ENCODE measurements around the gene SHBG. TPM values are rescaled to one million over a fixed set of nuclear protein-coding genes. Genes with fewer than 3 reads are reported as not detected.
"Not testable (repeated sequence)": the region's sequence is repeated elsewhere in the genome, so short reads cannot be mapped to it uniquely, and the experiment has no call there.

SHBG gene
- total RNA-seq, 1 experiment from 2014 or later: not detected

- DNase-seq (ENCODE audit: low read depth): no peak
Measured at GRCh38 chr17:7611635-7612293, 18.2 kb upstream of the SHBG start.

- DNase-seq (ENCODE audit: low read depth): no peak
Measured at GRCh38 chr17:7612294-7612640, 17.7 kb upstream of the SHBG start.

GRCh38 chr17:7613769-7614424 is 16.0 kb upstream of the SHBG start:
- peak; percentile 32 for DNase-seq (ENCODE audit: low read depth)

GRCh38 chr17:7614425-7615264 is 15.3 kb upstream of the SHBG start, which contains the start of gene FXR2:
TSS of gene FXR2 (minus strand) at chr17:7614897. CDS start at chr17:7614532, 365 bp downstream.
- peak; percentile 100 for DNase-seq (ENCODE audit: low read depth)

GRCh38 chr17:7615265-7615747 is 14.6 kb upstream of the SHBG start:
- DNase-seq (ENCODE audit: low read depth): no peak

- no peak for DNase-seq (ENCODE audit: low read depth)
Measured at GRCh38 chr17:7618608-7619007, 11.3 kb upstream of the SHBG start.

- DNase-seq (ENCODE audit: low read depth): no peak
Measured at GRCh38 chr17:7620835-7621234, 9.1 kb upstream of the SHBG start.

- no peak for DNase-seq (ENCODE audit: low read depth)
Measured at GRCh38 chr17:7623661-7624060, 6.3 kb upstream of the SHBG start.

- DNase-seq (ENCODE audit: low read depth): not testable (repeated sequence)
Measured at GRCh38 chr17:7625749-7626148, 4.2 kb upstream of the SHBG start.

GRCh38 chr17:7626307-7626706 is 3.6 kb upstream of the SHBG start:
- no peak for DNase-seq (ENCODE audit: low read depth)

GRCh38 chr17:7626956-7627249 is 3.0 kb upstream of the SHBG start:
- no peak for DNase-seq (ENCODE audit: low read depth)

- DNase-seq (ENCODE audit: low read depth): peak; percentile 88
Measured at GRCh38 chr17:7627250-7628121, 2.4 kb upstream of the SHBG start, which contains the start of gene SAT2. TSS of gene SAT2 (minus strand) at chr17:7627821. CDS start at chr17:7627635, 186 bp downstream.

GRCh38 chr17:7631398-7632380 is 1.8 kb downstream of the SHBG start:
- DNase-seq (ENCODE audit: low read depth): no peak

GRCh38 chr17:7632492-7632894 is 2.6 kb downstream of the SHBG start:
- peak; percentile 54 for DNase-seq (ENCODE audit: low read depth)

GRCh38 chr17:7633093-7633492 is 3.2 kb downstream of the SHBG start:
- no peak for DNase-seq (ENCODE audit: low read depth)

- peak; percentile 55 for DNase-seq (ENCODE audit: low read depth)
Measured at GRCh38 chr17:7634384-7634783, 4.4 kb downstream of the SHBG start.

GRCh38 chr17:7636163-7636562 is 6.2 kb downstream of the SHBG start:
- DNase-seq (ENCODE audit: low read depth): no peak

GRCh38 chr17:7640783-7641182 is 10.8 kb downstream of the SHBG start:
- DNase-seq (ENCODE audit: low read depth): no peak

GRCh38 chr17:7641635-7642034 is 11.7 kb downstream of the SHBG start:
- not testable (repeated sequence) for DNase-seq (ENCODE audit: low read depth)

GRCh38 chr17:7644775-7645174 is 14.8 kb downstream of the SHBG start:
- peak; percentile 83 for DNase-seq (ENCODE audit: low read depth)
